ENCODE results near the gene PRAC1. TPM values are rescaled to one million over a fixed set of nuclear protein-coding genes. Genes with fewer than 3 reads are reported as not detected.
A peak's percentile ranks its signal among the peaks of the same experiment; 100 is the strongest.

PRAC1 gene
- total RNA-seq, 1 donor from 2014 or later: not detected

- Histone ChIP-seq H3K36me3 (ENCODE audit: control insufficient read depth, insufficient read depth, low read length) (no peaks in the 10 kb centered on the region), H3K27me3 (ENCODE audit: control insufficient read depth, insufficient read depth, low read length) (peaks cover 13% of the 10 kb centered on the region), H3K4me3 (ENCODE audit: low read depth, low read length) (no peak overlapping the region)
- TF ChIP-seq, protein P1, sequence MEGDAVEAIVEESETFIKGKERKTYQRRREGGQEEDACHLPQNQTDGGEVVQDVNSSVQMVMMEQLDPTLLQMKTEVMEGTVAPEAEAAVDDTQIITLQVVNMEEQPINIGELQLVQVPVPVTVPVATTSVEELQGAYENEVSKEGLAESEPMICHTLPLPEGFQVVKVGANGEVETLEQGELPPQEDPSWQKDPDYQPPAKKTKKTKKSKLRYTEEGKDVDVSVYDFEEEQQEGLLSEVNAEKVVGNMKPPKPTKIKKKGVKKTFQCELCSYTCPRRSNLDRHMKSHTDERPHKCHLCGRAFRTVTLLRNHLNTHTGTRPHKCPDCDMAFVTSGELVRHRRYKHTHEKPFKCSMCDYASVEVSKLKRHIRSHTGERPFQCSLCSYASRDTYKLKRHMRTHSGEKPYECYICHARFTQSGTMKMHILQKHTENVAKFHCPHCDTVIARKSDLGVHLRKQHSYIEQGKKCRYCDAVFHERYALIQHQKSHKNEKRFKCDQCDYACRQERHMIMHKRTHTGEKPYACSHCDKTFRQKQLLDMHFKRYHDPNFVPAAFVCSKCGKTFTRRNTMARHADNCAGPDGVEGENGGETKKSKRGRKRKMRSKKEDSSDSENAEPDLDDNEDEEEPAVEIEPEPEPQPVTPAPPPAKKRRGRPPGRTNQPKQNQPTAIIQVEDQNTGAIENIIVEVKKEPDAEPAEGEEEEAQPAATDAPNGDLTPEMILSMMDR (IDR thresholded peaks at IDR 0.05; ENCODE audit: insufficient read depth, low read length, poor library complexity, severe bottlenecking): no peak
- DNase-seq (ENCODE audit: low read depth): no peak
Measured at GRCh38 chr17:48760411-48760810, 38.1 kb upstream of the PRAC1 start.

DNA sequence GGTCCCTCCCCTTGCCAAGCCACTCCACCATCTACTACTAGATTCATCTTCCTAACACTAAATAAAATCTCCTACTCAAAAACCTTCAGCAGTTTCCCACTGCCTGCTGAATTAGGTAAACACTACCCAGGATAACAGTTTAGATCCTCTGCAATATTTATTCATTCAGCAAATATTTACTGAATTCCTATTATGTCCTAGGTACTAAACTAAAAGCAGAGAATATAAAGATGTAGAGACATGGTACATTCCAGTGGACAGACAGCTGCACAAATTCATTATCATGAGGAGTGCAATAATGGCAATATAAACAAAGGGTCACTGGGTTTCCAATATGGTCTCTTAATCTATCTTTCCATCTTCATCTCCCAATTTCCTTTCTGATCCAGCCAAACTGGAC lies 37.0 kb upstream of the PRAC1 start:
- H3K27me3 ChIP-seq (ENCODE audit: control insufficient read depth, insufficient read depth, low read length): peaks cover 24% of the 10 kb centered on the region
- TF ChIP-seq, protein P1 (IDR thresholded peaks at IDR 0.05; ENCODE audit: insufficient read depth, low read length, poor library complexity, severe bottlenecking): no peak
- no peak for DNase-seq (ENCODE audit: low read depth)
- H3K4me3 ChIP-seq (ENCODE audit: low read depth, low read length): no peak overlapping the region
- no peaks in the 10 kb centered on the region for H3K36me3 ChIP-seq (ENCODE audit: control insufficient read depth, insufficient read depth, low read length)

DNA sequence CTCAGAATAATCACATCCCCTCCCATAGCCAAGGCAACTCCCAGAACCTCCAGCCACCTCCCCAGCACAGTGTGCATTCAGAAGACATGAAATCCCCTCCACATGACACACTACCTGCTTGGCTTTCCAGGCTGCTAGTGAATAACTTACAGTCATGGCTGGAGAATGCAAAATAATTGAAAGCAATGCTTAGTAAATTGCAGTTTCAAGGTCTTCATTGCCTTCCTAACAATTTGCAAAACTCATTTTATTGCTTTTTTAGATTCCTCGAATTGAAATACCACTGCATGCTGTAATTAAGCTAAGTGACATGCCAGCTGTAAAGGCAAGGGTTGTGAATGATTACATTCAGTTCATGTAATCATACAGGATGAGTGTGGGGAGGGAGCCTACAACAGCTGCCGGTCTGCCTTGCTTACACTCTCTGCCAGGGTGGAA lies 35.2 kb upstream of the PRAC1 start:
- TF ChIP-seq, protein P1 (IDR thresholded peaks at IDR 0.05; ENCODE audit: insufficient read depth, low read length, poor library complexity, severe bottlenecking): no peak
- no peaks in the 10 kb centered on the region for H3K36me3 ChIP-seq (ENCODE audit: control insufficient read depth, insufficient read depth, low read length)
- DNase-seq (ENCODE audit: low read depth): peak; percentile 16
- peaks cover 37% of the 10 kb centered on the region for H3K27me3 ChIP-seq (ENCODE audit: control insufficient read depth, insufficient read depth, low read length)
- H3K4me3 ChIP-seq (ENCODE audit: low read depth, low read length): no peak overlapping the region

GRCh38 chr17:48756830-48757251 lies 34.5 kb upstream of the PRAC1 start:
- no peak overlapping the region for H3K4me3 ChIP-seq (ENCODE audit: low read depth, low read length)
- DNase-seq (ENCODE audit: low read depth): no peak
- peaks cover 41% of the 10 kb centered on the region for H3K27me3 ChIP-seq (ENCODE audit: control insufficient read depth, insufficient read depth, low read length)
- TF ChIP-seq, protein P1 (IDR thresholded peaks at IDR 0.05; ENCODE audit: insufficient read depth, low read length, poor library complexity, severe bottlenecking): no peak
- H3K36me3 ChIP-seq (ENCODE audit: control insufficient read depth, insufficient read depth, low read length): no peaks in the 10 kb centered on the region

- TF ChIP-seq, protein P1 (IDR thresholded peaks at IDR 0.05; ENCODE audit: insufficient read depth, low read length, poor library complexity, severe bottlenecking): no peak
- no peaks in the 10 kb centered on the region for H3K36me3 ChIP-seq (ENCODE audit: control insufficient read depth, insufficient read depth, low read length)
- no peak for DNase-seq (ENCODE audit: low read depth)
- no peak overlapping the region for H3K4me3 ChIP-seq (ENCODE audit: low read depth, low read length)
- peaks cover 53% of the 10 kb centered on the region for H3K27me3 ChIP-seq (ENCODE audit: control insufficient read depth, insufficient read depth, low read length)
Measured at GRCh38 chr17:48755356-48755755, 33.0 kb upstream of the PRAC1 start.

GRCh38 chr17:48754500-48755261 lies 32.4 kb upstream of the PRAC1 start:
- TF ChIP-seq, protein P1 (IDR thresholded peaks at IDR 0.05; ENCODE audit: insufficient read depth, low read length, poor library complexity, severe bottlenecking): no peak
- Histone ChIP-seq H3K27me3 (ENCODE audit: control insufficient read depth, insufficient read depth, low read length) (peaks cover 60% of the 10 kb centered on the region), H3K4me3 (ENCODE audit: low read depth, low read length) (no peak overlapping the region), H3K36me3 (ENCODE audit: control insufficient read depth, insufficient read depth, low read length) (no peaks in the 10 kb centered on the region)
- DNase-seq (ENCODE audit: low read depth): no peak
